ENCODE data around the gene IQSEC1. TPM values are rescaled to one million over a fixed set of nuclear protein-coding genes. Genes with fewer than 3 reads are reported as not detected.

Gene IQSEC1
- total and polyA plus RNA-seq, 7 experiments from 2014 or later, result 21.1 to 163 (median 70.2) TPM

DNA sequence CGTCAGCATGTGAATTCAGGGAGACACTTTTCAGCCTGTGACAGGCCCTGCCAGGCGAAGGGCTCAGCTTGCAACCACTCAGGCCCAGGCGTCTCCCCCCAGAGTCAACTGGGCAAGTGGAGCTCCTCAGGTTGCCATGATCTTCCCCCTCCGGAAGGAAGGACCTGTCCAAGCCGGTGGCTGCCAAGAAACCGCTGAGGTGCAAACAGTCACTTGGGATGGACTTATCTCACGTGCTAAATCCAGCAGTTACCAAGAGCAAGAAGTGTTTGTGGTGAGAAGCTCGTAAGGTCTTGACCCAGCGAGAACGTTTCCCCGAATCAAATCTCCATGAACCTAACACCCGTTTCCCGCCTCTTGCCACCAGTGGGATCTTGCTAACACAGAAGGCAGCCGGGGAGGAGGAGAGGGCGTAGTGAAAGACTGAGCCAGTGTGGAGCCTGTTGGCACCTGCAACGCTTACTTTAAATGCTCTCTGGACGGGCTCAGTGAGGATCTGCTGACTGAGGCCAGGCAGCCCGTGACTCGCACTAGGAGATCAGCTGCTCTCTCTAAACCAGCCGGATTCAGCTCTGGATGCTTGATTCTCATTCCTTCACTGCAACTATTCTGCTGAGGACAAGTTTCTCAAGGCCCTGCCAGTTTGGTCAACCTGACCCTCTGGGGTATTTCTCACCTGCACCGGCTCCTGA, 39.0 kb downstream of the IQSEC1 start:
- Histone ChIP-seq H3K9me3 (ENCODE audit: control insufficient read depth in 2 of 3, low read length in 3 of 3) (no peaks in the 10 kb centered on the region), H3K36me3 (ENCODE audit: control insufficient read depth in 2 of 3, insufficient read depth in 3 of 3, low read length in 3 of 3) (no peaks in the 10 kb centered on the region), H3K4me1 (ENCODE audit: control insufficient read depth in 2 of 2, insufficient read depth in 2 of 2, low read length in 2 of 2) (no peaks in the 10 kb centered on the region), H3K27me3 (ENCODE audit: control insufficient read depth in 2 of 2, insufficient read depth in 2 of 2, low read length in 2 of 2) (no peaks in the 10 kb centered on the region), H3K27ac (ENCODE audit: low read depth, low read length) (no peak overlapping the region), H3K4me3 (ENCODE audit: low read length) (no peak overlapping the region)
- no peak overlapping the region for H3K27ac Mint-ChIP-seq
- DNase-seq (no peak), ATAC-seq (no peak)
- intact Hi-C loops (cut with micrococcal nuclease), result no loop called here
- H3K4me3 Mint-ChIP-seq, result no peak overlapping the region
- H3K4me1 Mint-ChIP-seq, result peaks cover 0 to 6% (median 0%) of the 10 kb centered on the region in 7 donors
- H3K27me3 Mint-ChIP-seq, result peaks cover 0 to 4% (median 0%) of the 10 kb centered on the region in 5 donors
- ChIA-PET POLR2A (no interaction called here), CTCF (no interaction called here)
- H3K36me3 Mint-ChIP-seq, result no peaks in the 10 kb centered on the region
- H3K9me3 Mint-ChIP-seq, result no peaks in the 10 kb centered on the region

DNA sequence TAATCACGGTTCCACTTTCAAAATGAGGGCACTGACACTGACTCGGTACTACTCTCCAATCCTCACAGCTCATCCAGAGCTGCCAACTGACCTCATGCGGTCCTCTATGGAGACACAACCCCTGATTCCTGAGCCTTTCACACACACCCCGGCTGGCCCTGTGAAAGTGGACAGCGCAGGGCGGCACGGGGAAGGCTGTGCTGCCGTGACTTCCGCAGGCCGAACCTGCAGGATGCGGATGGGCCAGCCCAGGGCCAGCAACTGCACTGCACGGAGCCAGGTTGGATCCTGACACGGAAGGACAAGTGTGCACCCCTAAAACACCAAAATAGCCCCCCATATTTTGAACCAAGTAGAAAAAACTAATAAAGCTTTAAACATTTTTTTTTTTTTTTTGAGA, 41.0 kb downstream of the IQSEC1 start:
- intact Hi-C loops (cut with micrococcal nuclease), result no loop called here
- peaks cover 0 to 6% (median 0%) of the 10 kb centered on the region in 7 donors for H3K4me1 Mint-ChIP-seq
- H3K27me3 Mint-ChIP-seq, result peaks cover 0 to 2% (median 0%) of the 10 kb centered on the region in 5 donors
- ATAC-seq, result no peak
- no peaks in the 10 kb centered on the region for H3K9me3 Mint-ChIP-seq
- no peaks in the 10 kb centered on the region for H3K4me1 ChIP-seq (ENCODE audit: control insufficient read depth in 2 of 2, insufficient read depth in 2 of 2, low read length in 2 of 2)
- no peaks in the 10 kb centered on the region for H3K36me3 ChIP-seq (ENCODE audit: control insufficient read depth in 2 of 3, insufficient read depth in 3 of 3, low read length in 3 of 3)
- peak overlapping the region in 2 of 9 donors; percentile 18 to 36 for H3K27ac Mint-ChIP-seq
- H3K36me3 Mint-ChIP-seq, result peaks cover 0 to 2% (median 0%) of the 10 kb centered on the region in 5 donors
- H3K9me3 ChIP-seq (ENCODE audit: control insufficient read depth in 2 of 3, low read length in 3 of 3), result no peaks in the 10 kb centered on the region
- H3K4me3 ChIP-seq (ENCODE audit: low read length), result no peak overlapping the region
- DNase-seq, result no peak
- H3K4me3 Mint-ChIP-seq, result no peak overlapping the region
- ChIA-PET CTCF (no interaction called here), POLR2A (no interaction called here)
- H3K27ac ChIP-seq (ENCODE audit: low read depth, low read length), result no peak overlapping the region
- H3K27me3 ChIP-seq (ENCODE audit: control insufficient read depth in 2 of 2, insufficient read depth in 2 of 2, low read length in 2 of 2), result no peaks in the 10 kb centered on the region

DNA sequence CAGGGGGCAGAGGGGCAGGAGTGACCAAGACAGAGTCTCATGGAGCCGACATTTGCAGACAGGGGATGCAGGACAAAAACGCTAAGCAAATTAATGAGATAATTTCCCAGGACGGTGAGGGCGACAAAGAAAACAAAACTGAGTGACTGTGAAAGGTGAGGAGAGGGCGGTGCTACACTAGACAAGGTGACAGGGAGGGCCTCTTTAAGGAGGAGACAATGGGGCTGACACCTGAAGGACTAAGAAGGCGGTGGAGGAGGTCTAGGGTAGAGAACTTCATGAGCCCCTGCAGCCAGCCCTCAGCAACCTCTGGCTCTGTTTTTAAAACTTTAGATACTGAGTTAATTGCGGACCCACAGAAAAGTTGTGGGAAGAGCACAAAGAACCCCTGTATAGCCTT, 41.6 kb downstream of the IQSEC1 start:
- H3K9me3 ChIP-seq (ENCODE audit: control insufficient read depth in 2 of 3, low read length in 3 of 3), result no peaks in the 10 kb centered on the region
- DNase-seq (no peak), ATAC-seq (no peak)
- Mint-ChIP-seq H3K27me3 (no peaks in the 10 kb centered on the region), H3K27ac (peak overlapping the region in 1 of 9 donors; percentile 61), H3K4me3 (no peak overlapping the region), H3K4me1 (peaks cover 0 to 6% (median 0%) of the 10 kb centered on the region in 7 donors), H3K36me3 (peaks cover 0 to 2% (median 0%) of the 10 kb centered on the region in 5 donors), H3K9me3 (no peaks in the 10 kb centered on the region)
- intact Hi-C loops (cut with micrococcal nuclease), result no loop called here
- H3K27ac ChIP-seq (ENCODE audit: low read depth, low read length), result no peak overlapping the region
- no peaks in the 10 kb centered on the region for H3K4me1 ChIP-seq (ENCODE audit: control insufficient read depth in 2 of 2, insufficient read depth in 2 of 2, low read length in 2 of 2)
- POLR2A ChIA-PET, result no interaction called here
- H3K36me3 ChIP-seq (ENCODE audit: control insufficient read depth in 2 of 3, insufficient read depth in 3 of 3, low read length in 3 of 3), result no peaks in the 10 kb centered on the region
- CTCF ChIA-PET, result no interaction called here
- H3K27me3 ChIP-seq (ENCODE audit: control insufficient read depth in 2 of 2, insufficient read depth in 2 of 2, low read length in 2 of 2), result no peaks in the 10 kb centered on the region
- no peak overlapping the region for H3K4me3 ChIP-seq (ENCODE audit: low read length)

DNA sequence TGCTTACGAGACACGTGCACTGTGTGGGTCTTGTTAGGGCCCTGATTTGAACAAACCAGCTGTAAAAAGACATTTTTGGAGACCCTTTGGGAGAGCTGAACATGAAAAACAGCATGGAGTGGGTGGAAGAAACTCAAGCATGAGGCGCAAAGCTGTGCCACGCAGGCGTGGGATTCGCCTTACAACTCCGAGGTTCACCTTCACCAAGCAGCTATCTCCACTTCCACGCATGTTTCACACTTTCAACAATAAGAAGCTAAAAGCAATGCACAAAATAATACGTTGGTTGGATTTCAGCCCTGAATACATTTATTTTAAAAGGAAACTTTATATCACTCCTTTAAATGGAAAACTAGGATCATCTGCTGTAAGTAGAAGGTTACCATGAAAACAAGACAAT, 42.5 kb downstream of the IQSEC1 start:
- ATAC-seq, result no peak
- no peak for DNase-seq
- CTCF ChIA-PET, result interaction anchor here (0.7 kb wide), 1 partner anchor 18 kb away, joined by 4 read pairs; no protein-coding TSS in a partner anchor

DNA sequence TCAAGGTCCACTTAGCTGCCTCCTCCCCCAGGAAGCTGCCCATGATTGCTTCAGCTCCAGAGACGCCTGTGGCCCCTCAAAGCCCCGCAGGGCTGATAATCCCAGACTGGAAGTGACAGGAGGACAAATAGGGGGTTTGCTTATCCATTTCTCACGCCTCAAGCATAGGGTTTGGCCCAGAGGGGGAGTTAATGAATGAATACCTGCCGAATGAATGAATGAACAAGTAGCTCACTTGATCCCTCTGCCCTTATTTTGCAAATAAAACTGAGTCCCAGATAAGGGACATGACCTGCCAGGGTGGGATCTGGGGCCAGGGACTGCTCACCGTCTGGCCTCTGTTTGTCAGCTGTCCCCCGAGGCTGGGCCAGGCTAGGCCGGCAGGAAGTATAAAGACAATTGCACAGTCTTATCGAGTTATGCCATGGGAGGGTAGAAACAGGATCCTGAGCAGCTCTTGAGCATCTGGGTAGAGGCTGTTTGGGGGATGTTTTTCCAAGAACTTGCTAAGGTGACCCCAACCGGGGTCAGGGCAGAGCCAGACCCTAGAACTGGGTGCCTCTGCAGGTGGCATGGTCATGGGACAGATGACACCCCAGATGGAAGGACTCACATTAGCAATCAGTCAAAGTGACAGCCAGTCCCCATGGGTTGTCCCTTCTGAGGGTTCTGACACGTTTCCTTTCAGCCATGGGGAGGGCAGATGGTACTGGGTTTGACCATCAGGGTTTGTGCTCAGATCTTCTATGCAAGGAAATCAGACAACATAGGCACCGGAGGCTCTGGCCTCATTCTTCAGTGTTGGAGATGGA, 45.0 kb downstream of the IQSEC1 start:
- Mint-ChIP-seq H3K27ac (peak overlapping the region in 1 of 9 donors; percentile 36), H3K4me1 (peaks cover 0 to 3% (median 0%) of the 10 kb centered on the region in 7 donors)
- POLR2A ChIA-PET, result interaction anchor here (0.6 to 0.9 kb wide), 2 partner anchors 27 to 852 kb away, joined by 3 read pairs; no protein-coding TSS in a partner anchor

More for the DNA sequence above, 42.5 kb downstream of the IQSEC1 start:
- Histone ChIP-seq H3K9me3 (ENCODE audit: control insufficient read depth in 2 of 3, low read length in 3 of 3) (no peaks in the 10 kb centered on the region), H3K27ac (ENCODE audit: low read depth, low read length) (no peak overlapping the region), H3K4me1 (ENCODE audit: control insufficient read depth in 2 of 2, insufficient read depth in 2 of 2, low read length in 2 of 2) (no peaks in the 10 kb centered on the region), H3K27me3 (ENCODE audit: control insufficient read depth in 2 of 2, insufficient read depth in 2 of 2, low read length in 2 of 2) (no peaks in the 10 kb centered on the region), H3K36me3 (ENCODE audit: control insufficient read depth in 2 of 3, insufficient read depth in 3 of 3, low read length in 3 of 3) (no peaks in the 10 kb centered on the region), H3K4me3 (ENCODE audit: low read length) (no peak overlapping the region)
- Mint-ChIP-seq H3K36me3 (peaks cover 0 to 2% (median 0%) of the 10 kb centered on the region in 5 donors), H3K27me3 (no peaks in the 10 kb centered on the region), H3K9me3 (no peaks in the 10 kb centered on the region), H3K4me1 (peaks cover 0 to 6% (median 0%) of the 10 kb centered on the region in 7 donors), H3K4me3 (no peak overlapping the region), H3K27ac (peak overlapping the region in 2 of 9 donors; percentile 62 to 65)
- POLR2A ChIA-PET, result no interaction called here
- intact Hi-C loops (cut with micrococcal nuclease), result no loop called here

DNA sequence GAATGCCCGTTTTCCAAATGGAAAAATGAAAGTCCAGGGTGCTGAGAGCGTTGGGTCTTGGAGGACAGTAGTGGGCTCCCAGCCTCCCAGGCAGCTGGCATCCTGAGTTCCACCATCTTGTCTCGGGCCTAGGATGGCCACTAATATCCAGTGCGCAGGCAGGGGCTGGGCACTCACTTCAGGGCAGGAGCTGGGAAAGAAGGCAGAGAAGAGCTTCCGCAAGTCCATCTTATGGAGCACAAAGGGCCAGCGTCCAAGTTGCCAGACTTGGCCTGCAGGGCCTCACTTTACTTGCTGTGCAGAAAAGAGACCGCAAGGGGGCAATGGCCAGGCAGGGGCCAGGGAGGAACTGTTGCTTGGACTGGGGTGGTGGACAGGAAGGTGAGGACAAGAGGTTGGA, 46.1 kb downstream of the IQSEC1 start:
- Histone ChIP-seq H3K27ac (ENCODE audit: low read depth, low read length) (no peak overlapping the region), H3K9me3 (ENCODE audit: control insufficient read depth in 2 of 3, low read length in 3 of 3) (no peaks in the 10 kb centered on the region), H3K27me3 (ENCODE audit: control insufficient read depth in 2 of 2, insufficient read depth in 2 of 2, low read length in 2 of 2) (no peaks in the 10 kb centered on the region), H3K4me3 (ENCODE audit: low read length) (no peak overlapping the region), H3K36me3 (ENCODE audit: control insufficient read depth in 2 of 3, insufficient read depth in 3 of 3, low read length in 3 of 3) (no peaks in the 10 kb centered on the region), H3K4me1 (ENCODE audit: control insufficient read depth in 2 of 2, insufficient read depth in 2 of 2, low read length in 2 of 2) (no peaks in the 10 kb centered on the region)
- intact Hi-C loops (cut with micrococcal nuclease), result no loop called here
- peaks cover 0 to 3% (median 0%) of the 10 kb centered on the region in 7 donors for H3K4me1 Mint-ChIP-seq
- H3K9me3 Mint-ChIP-seq, result peaks cover 0 to 3% (median 0%) of the 10 kb centered on the region in 11 donors
- ATAC-seq (no peak), DNase-seq (no peak)
- ChIA-PET CTCF (no interaction called here), POLR2A (no interaction called here)
- no peak overlapping the region for H3K27ac Mint-ChIP-seq
- peaks cover 0 to 2% (median 0%) of the 10 kb centered on the region in 5 donors for H3K36me3 Mint-ChIP-seq
- H3K27me3 Mint-ChIP-seq, result no peaks in the 10 kb centered on the region
- no peak overlapping the region for H3K4me3 Mint-ChIP-seq

More for the DNA sequence above, 45.0 kb downstream of the IQSEC1 start:
- CTCF ChIA-PET, result no interaction called here
- Mint-ChIP-seq H3K27me3 (no peaks in the 10 kb centered on the region), H3K9me3 (peaks cover 0 to 3% (median 0%) of the 10 kb centered on the region in 11 donors), H3K4me3 (no peak overlapping the region), H3K36me3 (peaks cover 0 to 2% (median 0%) of the 10 kb centered on the region in 5 donors)
- DNase-seq, result no peak
- Histone ChIP-seq H3K27ac (ENCODE audit: low read depth, low read length) (no peak overlapping the region), H3K36me3 (ENCODE audit: control insufficient read depth in 2 of 3, insufficient read depth in 3 of 3, low read length in 3 of 3) (no peaks in the 10 kb centered on the region), H3K4me3 (ENCODE audit: low read length) (no peak overlapping the region), H3K9me3 (ENCODE audit: control insufficient read depth in 2 of 3, low read length in 3 of 3) (no peaks in the 10 kb centered on the region), H3K27me3 (ENCODE audit: control insufficient read depth in 2 of 2, insufficient read depth in 2 of 2, low read length in 2 of 2) (no peaks in the 10 kb centered on the region), H3K4me1 (ENCODE audit: control insufficient read depth in 2 of 2, insufficient read depth in 2 of 2, low read length in 2 of 2) (no peaks in the 10 kb centered on the region)
- intact Hi-C loops (cut with micrococcal nuclease), result no loop called here
- ATAC-seq, result no peak

All from naive thymus-derived CD4-positive, alpha-beta T cell (primary cell).